ENCODE results near the gene CCNB1. TPM values are rescaled to one million over a fixed set of nuclear protein-coding genes. Genes with fewer than 3 reads are reported as not detected.

CCNB1 gene
- total RNA-seq, 1 experiment from 2014 or later: 281 TPM

DNA sequence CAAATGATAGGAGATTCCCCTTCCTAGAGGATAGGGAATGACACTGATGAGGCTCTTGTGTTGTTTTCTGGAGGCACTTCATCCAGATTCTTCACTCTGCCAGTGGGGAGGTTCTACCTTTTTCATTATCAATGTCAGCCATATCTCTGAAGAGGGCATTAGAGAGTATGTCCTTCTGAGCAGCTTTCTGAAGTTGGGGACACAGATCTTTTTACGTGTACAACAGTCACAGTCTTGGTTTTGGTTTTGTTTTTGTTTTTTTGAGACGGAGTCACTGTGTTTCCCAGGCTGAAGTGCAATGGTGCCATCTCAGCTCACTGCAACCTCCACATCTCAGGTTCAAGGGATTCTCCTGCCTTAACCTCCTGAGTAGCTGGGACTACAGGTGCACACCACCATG is 45.1 kb downstream of the CCNB1 start (continued):
- TF ChIP-seq, protein P1, sequence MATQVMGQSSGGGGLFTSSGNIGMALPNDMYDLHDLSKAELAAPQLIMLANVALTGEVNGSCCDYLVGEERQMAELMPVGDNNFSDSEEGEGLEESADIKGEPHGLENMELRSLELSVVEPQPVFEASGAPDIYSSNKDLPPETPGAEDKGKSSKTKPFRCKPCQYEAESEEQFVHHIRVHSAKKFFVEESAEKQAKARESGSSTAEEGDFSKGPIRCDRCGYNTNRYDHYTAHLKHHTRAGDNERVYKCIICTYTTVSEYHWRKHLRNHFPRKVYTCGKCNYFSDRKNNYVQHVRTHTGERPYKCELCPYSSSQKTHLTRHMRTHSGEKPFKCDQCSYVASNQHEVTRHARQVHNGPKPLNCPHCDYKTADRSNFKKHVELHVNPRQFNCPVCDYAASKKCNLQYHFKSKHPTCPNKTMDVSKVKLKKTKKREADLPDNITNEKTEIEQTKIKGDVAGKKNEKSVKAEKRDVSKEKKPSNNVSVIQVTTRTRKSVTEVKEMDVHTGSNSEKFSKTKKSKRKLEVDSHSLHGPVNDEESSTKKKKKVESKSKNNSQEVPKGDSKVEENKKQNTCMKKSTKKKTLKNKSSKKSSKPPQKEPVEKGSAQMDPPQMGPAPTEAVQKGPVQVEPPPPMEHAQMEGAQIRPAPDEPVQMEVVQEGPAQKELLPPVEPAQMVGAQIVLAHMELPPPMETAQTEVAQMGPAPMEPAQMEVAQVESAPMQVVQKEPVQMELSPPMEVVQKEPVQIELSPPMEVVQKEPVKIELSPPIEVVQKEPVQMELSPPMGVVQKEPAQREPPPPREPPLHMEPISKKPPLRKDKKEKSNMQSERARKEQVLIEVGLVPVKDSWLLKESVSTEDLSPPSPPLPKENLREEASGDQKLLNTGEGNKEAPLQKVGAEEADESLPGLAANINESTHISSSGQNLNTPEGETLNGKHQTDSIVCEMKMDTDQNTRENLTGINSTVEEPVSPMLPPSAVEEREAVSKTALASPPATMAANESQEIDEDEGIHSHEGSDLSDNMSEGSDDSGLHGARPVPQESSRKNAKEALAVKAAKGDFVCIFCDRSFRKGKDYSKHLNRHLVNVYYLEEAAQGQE (IDR thresholded peaks at IDR 0.05; ENCODE audit: low read depth): no peak

DNA sequence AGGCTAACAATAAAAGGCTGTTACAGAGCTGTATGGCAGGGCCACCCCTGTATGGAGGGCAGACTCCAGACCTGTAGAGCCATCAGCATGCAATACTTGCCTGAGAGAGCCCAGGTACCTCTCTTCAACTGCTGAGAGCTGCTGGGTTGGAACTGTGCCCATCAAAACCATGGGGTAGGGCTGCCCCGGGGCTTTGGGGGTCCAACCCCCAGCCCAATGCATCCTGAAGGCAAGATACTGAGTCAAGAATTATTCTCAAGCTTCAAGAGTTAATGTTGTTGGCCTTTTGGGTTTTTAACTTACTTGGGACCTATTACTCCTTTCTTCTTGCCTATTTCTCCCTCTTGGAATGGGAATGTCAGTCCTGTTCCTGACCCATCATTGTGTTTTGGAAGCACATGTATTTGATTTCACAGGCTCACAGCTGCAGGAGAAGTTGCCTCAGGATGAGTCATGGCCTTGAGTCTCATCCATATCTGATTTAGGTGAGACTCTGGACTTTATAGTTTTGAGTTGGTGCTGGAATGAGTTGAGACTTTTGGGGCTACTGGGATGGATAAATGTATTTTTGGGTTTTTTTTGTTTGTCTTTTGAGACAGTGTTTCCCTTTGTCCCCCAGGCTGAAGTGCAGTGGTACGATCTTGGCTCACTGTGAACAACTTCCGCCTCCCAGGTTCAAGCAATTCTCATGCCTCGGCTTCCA is 46.7 kb downstream of the CCNB1 start:
- BruUV-seq (replicated peaks): no TSS peak
- no peak for DNase-seq (ENCODE audit: low read depth, low spot score)
- no peak overlapping the region for H3K4me2 ChIP-seq (ENCODE audit: low read length)
- POLR2A ChIA-PET: no interaction called here
- H3K9me3 ChIP-seq (ENCODE audit: control insufficient read depth in 1 of 2, insufficient read depth in 1 of 2, low read depth in 1 of 2, low read length in 2 of 2): no peaks in the 10 kb centered on the region
- H4K20me1 ChIP-seq (ENCODE audit: insufficient read depth): no peaks in the 10 kb centered on the region
- H3K27ac ChIP-seq (ENCODE audit: low read depth, low read length): no peak overlapping the region
- H3K36me3 ChIP-seq (ENCODE audit: control insufficient read depth in 1 of 2, insufficient read depth in 2 of 2, low read length in 2 of 2): peaks cover 0 to 9% of the 10 kb centered on the region in 2 experiments; a peak in 2 of 4 replicates
- no peak overlapping the region for H3K9ac ChIP-seq (ENCODE audit: low read length)
- TF ChIP-seq EZH2phosphoT487 (IDR thresholded peaks at IDR 0.05; ENCODE audit: borderline replicate concordance) (no peak), FOSL1 (IDR thresholded peaks at IDR 0.05; ENCODE audit: low read depth) (no peak), RAD21 (IDR thresholded peaks at IDR 0.05; ENCODE audit: low read depth) (no peak), CBX3 (IDR thresholded peaks at IDR 0.05; ENCODE audit: low read depth) (no peak), SIN3A (IDR thresholded peaks at IDR 0.05; ENCODE audit: low read depth) (no peak), ZFX (IDR thresholded peaks at IDR 0.05) (no peak), SP1 (IDR thresholded peaks at IDR 0.05; ENCODE audit: low read depth) (no peak), JUND (IDR thresholded peaks at IDR 0.05) (no peak), TCF7L2 (IDR thresholded peaks at IDR 0.05; ENCODE audit: borderline replicate concordance, extremely low read depth, insufficient read depth, insufficient read length) (no peak), POLR2A (IDR thresholded peaks at IDR 0.05; ENCODE audit: borderline replicate concordance, extremely low read depth, insufficient read depth, insufficient read length) (no peak)
- TF ChIP-seq, protein P1 (IDR thresholded peaks at IDR 0.05; ENCODE audit: low read depth): no peak
- no peak overlapping the region for H3K4me3 ChIP-seq (replicated peaks in 1 of 2; ENCODE audit: low read depth in 1 of 2, low read length in 2 of 2)
- H2AFZ ChIP-seq (ENCODE audit: low read depth, low read length, poor library complexity, severe bottlenecking): no peak overlapping the region
- intact Hi-C loops (cut with micrococcal nuclease): loop anchor here (10.0 kb wide), 1 partner anchor 119 kb away; the partner anchor contains the start of gene SLC30A5
- H3K79me2 ChIP-seq (ENCODE audit: insufficient read depth, low read length): peaks cover 7% of the 10 kb centered on the region
- RAD21 ChIA-PET (ENCODE audit: low non-redundant PET in 1 of 2, low total read pairs in 2 of 2, uncharacterized antibody in 2 of 2, unreplicated experiment in 2 of 2): no interaction called here
- H3K9me2 ChIP-seq (ENCODE audit: insufficient read depth): no peaks in the 10 kb centered on the region
- no peaks in the 10 kb centered on the region for H3K27me3 ChIP-seq (ENCODE audit: insufficient read depth, low read length)
- H3K4me1 ChIP-seq (ENCODE audit: control insufficient read depth in 1 of 2, insufficient read depth in 2 of 2, low read length in 2 of 2): peaks cover 3 to 16% of the 10 kb centered on the region in 2 experiments; a peak in 3 of 4 replicates
- no peak for ATAC-seq
- CTCF ChIA-PET: no interaction called here

Data from HCT116 (cell line).